AG04450 (cell line): Measurements from ENCODE around the gene RFPL4A. TPM values are rescaled to one million over a fixed set of nuclear protein-coding genes. Genes with fewer than 3 reads are reported as not detected.

Experiments used
- CTCF ChIA-PET: fragments of 300-600, 350-600 bp; formaldehyde crosslinking; extraction: SDS; loops from one replicate; lab custom pipeline; 2022; ENCODE audit warnings: antibody characterized with exemption, inconsistent platforms; lab: Charles Lee
- POLR2A ChIA-PET: fragments of 350-600 bp; formaldehyde crosslinking; extraction: SDS; loops from one replicate; lab custom pipeline; 2021; ENCODE audit warnings: antibody characterized with exemption, inconsistent platforms; lab: Yijun Ruan, JAX
- DNase-seq: peaks from one replicate; pipeline ENCODE4 v3.0.0-alpha.2; 2011; ENCODE audit warnings: low read depth, low spot score
- H3K27ac ChIP-seq: one replicate; pipeline ENCODE4 v1.5.1; 2012; ENCODE audit warnings: low read depth, low read length, control low read depth
- H3K27me3 ChIP-seq: one replicate; pipeline ENCODE4 v1.6.0; 2012; ENCODE audit warnings: low read length; ENCODE audit not compliant: control insufficient read depth, insufficient read depth
- H3K4me3 ChIP-seq: 2 replicates; pipeline ENCODE4 v1.5.1; 2011; ENCODE audit warnings: mild to moderate bottlenecking, low read depth, low read length, control low read depth
- H3K9me3 ChIP-seq: 2 replicates; pipeline ENCODE4 v1.5.1; 2012; ENCODE audit warnings: low read length; ENCODE audit not compliant: control insufficient read depth, insufficient read depth
- polyA plus RNA-seq: library from polyadenylated mRNA; depleted of rRNA; stranded (reverse); fragments of >200 nt; gene quantifications from 2 replicates; pipeline ENCODE4 v1.2.3, GENCODE V29; 2011; rRNA removed
- TF ChIP-seq, protein P1 (sequence below): IDR thresholded peaks from 2 replicates; pipeline ENCODE4 v1.5.1; 2011; ENCODE audit warnings: low read depth, low read length, control low read depth, inconsistent platforms

The RFPL4A gene
- polyA plus RNA-seq, 1 experiment = not detected

- no peak for DNase-seq
- no peak overlapping the region for H3K4me3 ChIP-seq
- no peaks in the 10 kb centered on the region for H3K27me3 ChIP-seq
- no peak overlapping the region for H3K27ac ChIP-seq
- CTCF ChIA-PET = no interaction called here
- POLR2A ChIA-PET = no interaction called here
- peaks cover 12% of the 10 kb centered on the region for H3K9me3 ChIP-seq
- TF ChIP-seq, protein P1, sequence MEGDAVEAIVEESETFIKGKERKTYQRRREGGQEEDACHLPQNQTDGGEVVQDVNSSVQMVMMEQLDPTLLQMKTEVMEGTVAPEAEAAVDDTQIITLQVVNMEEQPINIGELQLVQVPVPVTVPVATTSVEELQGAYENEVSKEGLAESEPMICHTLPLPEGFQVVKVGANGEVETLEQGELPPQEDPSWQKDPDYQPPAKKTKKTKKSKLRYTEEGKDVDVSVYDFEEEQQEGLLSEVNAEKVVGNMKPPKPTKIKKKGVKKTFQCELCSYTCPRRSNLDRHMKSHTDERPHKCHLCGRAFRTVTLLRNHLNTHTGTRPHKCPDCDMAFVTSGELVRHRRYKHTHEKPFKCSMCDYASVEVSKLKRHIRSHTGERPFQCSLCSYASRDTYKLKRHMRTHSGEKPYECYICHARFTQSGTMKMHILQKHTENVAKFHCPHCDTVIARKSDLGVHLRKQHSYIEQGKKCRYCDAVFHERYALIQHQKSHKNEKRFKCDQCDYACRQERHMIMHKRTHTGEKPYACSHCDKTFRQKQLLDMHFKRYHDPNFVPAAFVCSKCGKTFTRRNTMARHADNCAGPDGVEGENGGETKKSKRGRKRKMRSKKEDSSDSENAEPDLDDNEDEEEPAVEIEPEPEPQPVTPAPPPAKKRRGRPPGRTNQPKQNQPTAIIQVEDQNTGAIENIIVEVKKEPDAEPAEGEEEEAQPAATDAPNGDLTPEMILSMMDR = no peak
Observed at GRCh38 chr19:55802281-55802680, 43.4 kb downstream of the RFPL4A start.

GRCh38 chr19:55809381-55810058 lies 50.6 kb downstream of the RFPL4A start:
- DNase-seq = no peak
- Histone ChIP-seq H3K4me3 (no peak overlapping the region), H3K27me3 (no peaks in the 10 kb centered on the region), H3K9me3 (peaks cover 5% of the 10 kb centered on the region), H3K27ac (no peak overlapping the region)
- TF ChIP-seq, protein P1 = no peak
- CTCF ChIA-PET = interaction anchor here (0.6 to 1.7 kb wide), 2 partner anchors 177 to 201 kb away, joined by 4 to 10 read pairs; no protein-coding TSS in a partner anchor
- POLR2A ChIA-PET = no interaction called here

DNA sequence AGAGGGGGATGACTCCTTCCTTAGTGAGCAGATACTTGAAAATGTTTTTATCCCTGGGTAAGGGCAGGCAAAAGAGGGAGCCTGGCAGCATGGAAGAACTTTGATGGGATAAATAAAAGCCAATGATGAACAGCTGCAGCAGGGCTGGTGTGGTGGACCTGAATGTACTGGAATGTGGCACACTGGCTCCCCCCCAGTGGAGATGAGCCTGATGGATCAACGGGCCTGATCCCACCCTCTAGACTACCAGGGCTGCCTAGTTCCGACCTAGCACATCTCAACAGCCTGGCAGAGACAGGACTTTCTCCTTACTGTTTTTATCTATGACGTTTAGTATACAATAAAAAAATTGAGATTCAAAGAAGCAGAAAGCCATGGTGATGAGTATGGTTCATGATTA lies 52.4 kb downstream of the RFPL4A start:
- no peaks in the 10 kb centered on the region for H3K27me3 ChIP-seq
- no peaks in the 10 kb centered on the region; the same call in 1 of the 2 replicates for H3K9me3 ChIP-seq
- CTCF ChIA-PET = no interaction called here
- TF ChIP-seq, protein P1 = no peak
- POLR2A ChIA-PET = no interaction called here
- H3K4me3 ChIP-seq = no peak overlapping the region
- DNase-seq = no peak
- no peak overlapping the region for H3K27ac ChIP-seq

- Histone ChIP-seq H3K9me3 (no peaks in the 10 kb centered on the region; the same call in 1 of the 2 replicates), H3K27me3 (no peaks in the 10 kb centered on the region), H3K27ac (no peak overlapping the region), H3K4me3 (no peak overlapping the region)
- TF ChIP-seq, protein P1 = no peak
- ChIA-PET POLR2A (no interaction called here), CTCF (no interaction called here)
- DNase-seq = no peak
Observed at GRCh38 chr19:55812449-55812848, 53.6 kb downstream of the RFPL4A start.

Other genes with a start within 250 kb of the RFPL4A start
- 0.10 and 0.15 TPM in 2 replicates for gene SBK2, start 222.0 kb upstream of the RFPL4A start, polyA plus RNA-seq
- not detected in 2 replicates for gene SBK3, start 213.6 kb upstream of the RFPL4A start, polyA plus RNA-seq
- 4.2 and 5.1 TPM in 2 replicates for gene ZNF579, start 178.2 kb upstream of the RFPL4A start, polyA plus RNA-seq
- 3.7 and 4.5 TPM in 2 replicates for gene FIZ1, start 159.6 kb upstream of the RFPL4A start, polyA plus RNA-seq
- 2.6 and 3.5 TPM in 2 replicates for gene ZNF524, start 158.8 kb upstream of the RFPL4A start, polyA plus RNA-seq
- gene ZNF865, start 153.4 kb upstream of the RFPL4A start, polyA plus RNA-seq = 0.88 and 1.4 TPM in 2 replicates
- 1.9 and 2.8 TPM in 2 replicates for gene ZNF784, start 134.5 kb upstream of the RFPL4A start, polyA plus RNA-seq
- 7.3 and 14.0 TPM in 2 replicates for gene ZNF580, start 118.1 kb upstream of the RFPL4A start, polyA plus RNA-seq
- 19.1 and 22.9 TPM in 2 replicates for gene ZNF581, start 115.4 kb upstream of the RFPL4A start, polyA plus RNA-seq
- gene CCDC106, start 110.9 kb upstream of the RFPL4A start, polyA plus RNA-seq = 6.2 and 8.7 TPM in 2 replicates
- gene U2AF2, start 104.1 kb upstream of the RFPL4A start, polyA plus RNA-seq = 90.7 and 130 TPM in 2 replicates
- gene EPN1, start 83.9 kb upstream of the RFPL4A start, polyA plus RNA-seq = 32.1 and 44.1 TPM in 2 replicates
- not detected in 2 replicates for gene NLRP9, start 20.7 kb upstream of the RFPL4A start, polyA plus RNA-seq
- not detected in 2 replicates for gene RFPL4AL1, start 10.0 kb downstream of the RFPL4A start, polyA plus RNA-seq
- gene NLRP11, start 72.9 kb downstream of the RFPL4A start, polyA plus RNA-seq = not detected in 2 replicates
- gene NLRP4, start 77.4 kb downstream of the RFPL4A start, polyA plus RNA-seq = not detected in 2 replicates
- gene NLRP13, start 173.2 kb downstream of the RFPL4A start, polyA plus RNA-seq = not detected in 2 replicates
- gene NLRP8, start 188.7 kb downstream of the RFPL4A start, polyA plus RNA-seq = not detected in 2 replicates
- not detected in 2 replicates for gene NLRP5, start 227.7 kb downstream of the RFPL4A start, polyA plus RNA-seq